KOPT-K1 (cell line): ENCODE data around the gene CDRT4.

Source experiments
- H3K27ac ChIP-seq: fragments of 200-600 bp; sonication (generic); 2 replicates; pipeline ENCODE4 v1.5.1; 2016; ENCODE audit warnings: antibody characterized with exemption, mild to moderate bottlenecking, low read depth, low read length; ENCODE audit not compliant: poor library complexity, severe bottlenecking
- H3K36me3 ChIP-seq: fragments of 200-600 bp; sonication (generic); 2 replicates; pipeline ENCODE4 v1.5.1; 2017; ENCODE audit warnings: antibody characterized with exemption, mild to moderate bottlenecking, low read length, moderate library complexity; ENCODE audit not compliant: insufficient read depth
- H3K9me3 ChIP-seq: fragments of 200-600 bp; sonication (generic); 2 replicates; pipeline ENCODE4 v1.5.1; 2017; ENCODE audit warnings: antibody characterized with exemption, low read length, mild to moderate bottlenecking; ENCODE audit not compliant: insufficient read depth, poor library complexity, severe bottlenecking

The CDRT4 gene

DNA sequence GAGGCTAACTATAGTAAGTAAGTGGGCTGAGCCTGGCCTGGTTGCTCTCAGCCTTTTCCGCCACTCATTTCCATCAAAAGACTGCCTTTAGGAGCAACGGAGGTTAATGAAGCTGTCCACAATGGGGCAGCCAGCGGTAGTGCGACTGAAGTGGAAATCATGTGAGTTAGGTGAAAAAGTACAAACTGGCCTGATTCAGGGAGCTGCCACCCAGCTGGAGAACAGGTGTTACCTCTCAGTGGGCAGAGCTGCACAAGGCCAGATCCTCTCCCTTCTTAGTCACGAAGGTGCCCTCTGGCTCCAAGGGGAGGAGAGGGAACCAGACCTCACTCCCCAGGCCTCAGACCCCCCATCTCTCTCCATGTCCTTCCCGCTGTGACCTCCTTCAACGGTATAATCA, 34.4 kb upstream of the CDRT4 start:
- Histone ChIP-seq H3K9me3 (no peaks in the 10 kb centered on the region), H3K27ac (no peak overlapping the region), H3K36me3 (peaks cover 26% of the 10 kb centered on the region)

DNA sequence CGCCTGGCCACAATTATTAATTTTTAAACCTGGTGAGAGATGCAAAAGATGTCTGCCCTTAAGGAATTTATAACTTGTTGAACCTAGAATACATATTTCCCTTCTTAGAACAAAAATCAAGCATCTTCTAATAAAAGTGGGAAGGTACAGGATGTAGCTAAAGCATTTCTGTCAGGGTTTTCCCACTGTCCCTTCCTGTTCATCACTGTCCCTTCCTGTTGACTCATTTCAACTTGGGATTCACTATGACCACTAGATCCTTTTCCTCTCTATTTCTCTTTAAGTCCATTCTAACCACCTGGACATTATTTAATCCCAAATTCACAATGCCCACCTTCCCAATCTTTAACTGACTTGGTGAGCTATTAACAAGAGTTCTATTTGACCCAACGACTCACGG, 33.9 kb upstream of the CDRT4 start:
- Histone ChIP-seq H3K9me3 (no peaks in the 10 kb centered on the region), H3K27ac (no peak overlapping the region), H3K36me3 (peaks cover 26% of the 10 kb centered on the region; the same call in 1 of the 2 replicates)

DNA sequence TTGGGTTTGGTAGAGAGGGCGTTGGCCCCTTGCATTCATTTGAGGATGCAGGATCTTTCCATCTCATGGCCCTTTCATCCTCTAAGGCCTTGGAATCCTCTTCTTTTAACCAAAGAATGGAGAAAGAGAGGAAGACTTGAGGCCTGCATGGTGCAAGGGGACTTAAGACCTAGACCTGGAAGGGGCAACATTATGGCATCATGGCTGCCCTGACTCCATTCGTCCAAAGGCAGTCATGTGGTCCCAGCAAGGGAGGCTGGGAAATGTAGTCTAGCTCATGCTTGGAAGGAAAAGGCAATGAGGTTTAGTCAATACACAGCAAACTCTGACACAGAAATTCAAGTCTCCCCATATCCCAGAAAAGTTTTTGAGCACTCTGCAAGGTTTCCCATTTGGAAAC, 30.7 kb upstream of the CDRT4 start:
- H3K9me3 ChIP-seq, result no peaks in the 10 kb centered on the region
- H3K36me3 ChIP-seq, result peaks cover 31% of the 10 kb centered on the region; the same call in 1 of the 2 replicates
- H3K27ac ChIP-seq, result no peak overlapping the region

GRCh38 chr17:15496735-15497670, 29.6 kb upstream of the CDRT4 start:
- no peaks in the 10 kb centered on the region for H3K9me3 ChIP-seq
- no peak overlapping the region for H3K27ac ChIP-seq
- H3K36me3 ChIP-seq, result peaks cover 25% of the 10 kb centered on the region; the same call in 1 of the 2 replicates

DNA sequence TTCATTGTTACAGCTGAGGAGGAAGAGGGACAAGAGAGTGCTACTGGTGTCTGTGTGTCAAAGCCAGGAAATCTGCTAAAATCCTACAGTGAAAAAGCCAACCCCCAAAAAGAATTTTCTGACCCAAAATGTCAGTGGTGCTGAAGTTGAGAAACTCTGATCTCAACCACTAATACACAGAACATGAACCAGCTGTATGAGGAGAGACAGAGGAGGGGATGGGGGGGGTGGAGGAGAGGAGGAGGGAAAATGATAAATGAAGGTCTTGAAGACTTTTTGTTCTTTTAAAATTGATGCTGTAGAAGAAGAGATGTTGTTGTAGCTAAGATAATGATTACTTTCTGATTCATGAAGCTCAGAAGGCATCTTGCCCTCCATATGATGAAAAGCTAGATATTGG, 27.4 kb upstream of the CDRT4 start:
- Histone ChIP-seq H3K27ac (no peak overlapping the region), H3K9me3 (no peaks in the 10 kb centered on the region), H3K36me3 (peaks cover 12% of the 10 kb centered on the region; the same call in 1 of the 2 replicates)

- H3K27ac ChIP-seq, result no peak overlapping the region
- H3K9me3 ChIP-seq, result no peaks in the 10 kb centered on the region
- peaks cover 12% of the 10 kb centered on the region; the same call in 1 of the 2 replicates for H3K36me3 ChIP-seq
Measured at GRCh38 chr17:15493693-15494035, 26.2 kb upstream of the CDRT4 start.

GRCh38 chr17:15492791-15493692, 25.6 kb upstream of the CDRT4 start:
- Histone ChIP-seq H3K27ac (no peak overlapping the region), H3K9me3 (no peaks in the 10 kb centered on the region), H3K36me3 (peaks cover 12% of the 10 kb centered on the region; the same call in 1 of the 2 replicates)

DNA sequence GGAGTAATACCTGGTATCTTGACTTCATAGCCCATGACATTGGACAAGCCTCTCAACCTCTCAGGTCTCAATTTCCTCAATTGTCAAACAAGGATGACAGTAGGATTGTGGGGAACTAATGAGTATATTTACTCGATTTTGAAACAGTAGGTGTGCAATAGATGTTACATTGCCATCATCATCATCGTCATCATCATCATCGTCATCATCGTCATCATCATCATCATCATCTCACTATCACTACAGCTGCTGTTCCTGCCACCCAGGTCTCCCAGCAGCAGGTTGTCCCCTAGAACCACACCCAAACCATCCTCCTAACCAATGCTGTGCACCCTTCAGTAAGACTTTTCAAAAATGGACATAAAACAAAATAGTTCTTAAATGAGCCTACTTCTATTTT, 24.8 kb upstream of the CDRT4 start:
- peaks cover 12% of the 10 kb centered on the region; the same call in 1 of the 2 replicates for H3K36me3 ChIP-seq
- no peaks in the 10 kb centered on the region for H3K9me3 ChIP-seq
- H3K27ac ChIP-seq, result no peak overlapping the region

DNA sequence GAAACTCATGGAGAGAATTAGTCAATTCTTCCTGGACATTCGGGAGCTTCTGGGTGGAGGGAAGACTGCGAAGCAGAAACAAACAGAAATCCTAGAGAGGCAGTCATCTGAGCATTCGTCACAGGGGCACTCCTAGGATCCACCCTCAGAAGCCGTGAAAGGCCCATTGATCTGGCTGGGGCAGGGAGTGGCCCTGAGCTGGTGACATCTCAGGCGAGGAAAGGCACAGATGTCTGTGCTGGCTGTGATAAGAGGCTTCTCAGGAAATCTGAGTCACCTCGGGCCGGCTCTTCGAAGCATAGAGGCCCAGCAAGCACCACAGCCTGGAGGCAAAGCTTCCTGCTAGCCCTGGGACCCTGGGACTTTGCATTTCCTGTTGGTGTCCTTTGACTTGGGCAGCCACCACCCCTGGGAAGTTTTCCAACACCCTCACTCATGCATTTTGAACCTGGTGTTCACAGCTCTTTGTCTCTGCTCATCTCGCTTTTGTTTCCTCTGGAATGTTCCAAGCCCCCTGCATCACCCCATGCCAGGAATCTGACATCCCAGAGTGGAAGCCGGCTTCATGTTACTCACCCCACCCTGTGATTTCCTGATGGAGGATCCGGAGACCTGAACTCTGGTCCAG, 23.3 kb upstream of the CDRT4 start:
- H3K9me3 ChIP-seq, result no peaks in the 10 kb centered on the region
- H3K36me3 ChIP-seq, result peaks cover under 1% of the 10 kb centered on the region; the same call in 1 of the 2 replicates
- H3K27ac ChIP-seq, result no peak overlapping the region

DNA sequence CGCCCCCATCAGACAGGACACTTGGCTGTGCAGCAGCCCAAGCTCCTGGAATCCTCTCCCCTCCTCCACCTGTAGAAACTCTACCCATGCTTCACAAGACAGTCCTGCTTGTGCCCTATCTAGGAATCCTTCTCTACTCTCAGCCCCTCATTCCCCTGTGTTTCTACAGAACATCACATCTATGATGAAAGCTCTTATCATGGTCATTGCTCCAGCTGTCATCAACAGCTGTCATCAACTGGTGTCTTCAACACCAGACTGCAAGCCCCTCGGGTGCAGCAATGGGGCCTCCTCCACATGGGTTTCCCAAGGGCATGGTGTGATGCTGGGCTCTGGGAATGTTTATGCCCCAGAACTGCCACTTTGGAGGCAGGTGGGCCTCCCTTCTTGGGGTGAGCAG, 21.1 kb upstream of the CDRT4 start:
- Histone ChIP-seq H3K36me3 (peaks cover 1% of the 10 kb centered on the region; the same call in 1 of the 2 replicates), H3K27ac (no peak overlapping the region), H3K9me3 (no peaks in the 10 kb centered on the region)

GRCh38 chr17:15485045-15485444, 17.6 kb upstream of the CDRT4 start:
- Histone ChIP-seq H3K9me3 (no peaks in the 10 kb centered on the region), H3K27ac (no peak overlapping the region), H3K36me3 (peaks cover 7% of the 10 kb centered on the region; the same call in 1 of the 2 replicates)

DNA sequence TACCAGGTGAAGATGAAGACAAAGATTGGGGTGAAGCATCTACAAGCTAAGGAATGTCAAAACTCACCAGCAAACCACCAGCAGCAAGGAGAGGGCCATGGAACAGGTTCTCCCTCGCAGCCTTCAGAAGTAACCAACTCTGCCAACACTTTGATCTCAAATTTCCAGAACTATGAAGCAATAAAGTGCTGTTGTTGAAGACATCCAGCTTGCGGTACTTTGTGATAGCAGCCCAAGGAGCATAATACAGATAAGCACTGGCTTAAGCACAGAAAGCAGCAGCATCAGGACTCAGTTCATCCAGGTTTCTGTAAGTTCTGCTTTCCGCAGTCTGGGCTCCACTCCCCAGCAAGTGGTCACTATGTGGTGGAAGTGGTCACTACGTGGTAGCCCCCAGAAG, 16.0 kb upstream of the CDRT4 start:
- Histone ChIP-seq H3K27ac (no peak overlapping the region), H3K9me3 (no peaks in the 10 kb centered on the region), H3K36me3 (peaks cover 7% of the 10 kb centered on the region; the same call in 1 of the 2 replicates)

GRCh38 chr17:15482476-15482875, 15.1 kb upstream of the CDRT4 start:
- no peak overlapping the region for H3K27ac ChIP-seq
- H3K36me3 ChIP-seq, result peaks cover 7% of the 10 kb centered on the region; the same call in 1 of the 2 replicates
- H3K9me3 ChIP-seq, result no peaks in the 10 kb centered on the region

GRCh38 chr17:15481481-15481880, 14.1 kb upstream of the CDRT4 start:
- H3K9me3 ChIP-seq, result no peaks in the 10 kb centered on the region
- H3K27ac ChIP-seq, result no peak overlapping the region
- peaks cover 7% of the 10 kb centered on the region; the same call in 1 of the 2 replicates for H3K36me3 ChIP-seq

- Histone ChIP-seq H3K27ac (no peak overlapping the region), H3K36me3 (peaks cover 7% of the 10 kb centered on the region; the same call in 1 of the 2 replicates), H3K9me3 (no peaks in the 10 kb centered on the region)
Measured at GRCh38 chr17:15480204-15480603, 12.8 kb upstream of the CDRT4 start.
